Muscle of arm (tissue), 14 donors: ENCODE measurements around the gene PUSL1. TPM values are rescaled to one million over a fixed set of nuclear protein-coding genes. Genes with fewer than 3 reads are reported as not detected.

ENCODE experiments used
- DNase-seq: peaks from one replicate; pipeline ENCODE4 v3.0.0-alpha.2; 2013
- long read RNA-seq, 11 donors: transcript quantifications; one replicate each; lab custom pipeline, GENCODE V29; 2026
- polyA plus RNA-seq, 12 donors: library from polyadenylated mRNA; unstranded; fragments of 120-200 nt; gene quantifications; one replicate each; pipeline ENCODE4 v1.2.1, GENCODE V29; 2013; ENCODE audit not compliant: insufficient read length in 12 of 12

The PUSL1 gene, protein sequence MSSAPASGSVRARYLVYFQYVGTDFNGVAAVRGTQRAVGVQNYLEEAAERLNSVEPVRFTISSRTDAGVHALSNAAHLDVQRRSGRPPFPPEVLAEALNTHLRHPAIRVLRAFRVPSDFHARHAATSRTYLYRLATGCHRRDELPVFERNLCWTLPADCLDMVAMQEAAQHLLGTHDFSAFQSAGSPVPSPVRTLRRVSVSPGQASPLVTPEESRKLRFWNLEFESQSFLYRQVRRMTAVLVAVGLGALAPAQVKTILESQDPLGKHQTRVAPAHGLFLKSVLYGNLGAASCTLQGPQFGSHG
- 1 to 10 TPM in 10 of 12 donors, not detected in 2; 3.3 to 8.0 (median 5.2) TPM for polyA plus RNA-seq
- long read RNA-seq, donor 1, transcript PUSL1-201 (8 exons, 1,287 nt): major isoform, 7 of 56 reads
- long read RNA-seq, donor 1, partial matches to known transcripts: 49 of 56 reads
- long read RNA-seq, donor 1, other reads (novel, unspliced or antisense): 0 of 56 reads
- long read RNA-seq, donor 2, partial matches to known transcripts: 0 of 4 reads
- long read RNA-seq, donor 2, other reads (novel, unspliced or antisense): 0 of 4 reads
- long read RNA-seq, donor 3, partial matches to known transcripts: 0 of 3 reads
- long read RNA-seq, donor 3, other reads (novel, unspliced or antisense): 0 of 3 reads
- long read RNA-seq, donor 4, partial matches to known transcripts: 0 of 2 reads
- long read RNA-seq, donor 4, other reads (novel, unspliced or antisense): 0 of 2 reads
- long read RNA-seq, donor 5, partial matches to known transcripts: 0 of 2 reads
- long read RNA-seq, donor 5, other reads (novel, unspliced or antisense): 0 of 2 reads
- long read RNA-seq, donor 6: 0 reads
- long read RNA-seq, donor 7: 0 reads
- long read RNA-seq, donor 8, partial matches to known transcripts: 0 of 1 reads
- long read RNA-seq, donor 8, other reads (novel, unspliced or antisense): 0 of 1 reads
- long read RNA-seq, donor 9, partial matches to known transcripts: 0 of 3 reads
- long read RNA-seq, donor 9, other reads (novel, unspliced or antisense): 0 of 3 reads
- long read RNA-seq, donor 10, partial matches to known transcripts: 0 of 1 reads
- long read RNA-seq, donor 10, other reads (novel, unspliced or antisense): 0 of 1 reads
- long read RNA-seq, donor 11, transcript PUSL1-201 (8 exons, 1,287 nt): major isoform, 5 of 6 reads
- long read RNA-seq, donor 11, partial matches to known transcripts: 0 of 6 reads
- long read RNA-seq, donor 11, other reads (novel, unspliced or antisense): 0 of 6 reads

DNA sequence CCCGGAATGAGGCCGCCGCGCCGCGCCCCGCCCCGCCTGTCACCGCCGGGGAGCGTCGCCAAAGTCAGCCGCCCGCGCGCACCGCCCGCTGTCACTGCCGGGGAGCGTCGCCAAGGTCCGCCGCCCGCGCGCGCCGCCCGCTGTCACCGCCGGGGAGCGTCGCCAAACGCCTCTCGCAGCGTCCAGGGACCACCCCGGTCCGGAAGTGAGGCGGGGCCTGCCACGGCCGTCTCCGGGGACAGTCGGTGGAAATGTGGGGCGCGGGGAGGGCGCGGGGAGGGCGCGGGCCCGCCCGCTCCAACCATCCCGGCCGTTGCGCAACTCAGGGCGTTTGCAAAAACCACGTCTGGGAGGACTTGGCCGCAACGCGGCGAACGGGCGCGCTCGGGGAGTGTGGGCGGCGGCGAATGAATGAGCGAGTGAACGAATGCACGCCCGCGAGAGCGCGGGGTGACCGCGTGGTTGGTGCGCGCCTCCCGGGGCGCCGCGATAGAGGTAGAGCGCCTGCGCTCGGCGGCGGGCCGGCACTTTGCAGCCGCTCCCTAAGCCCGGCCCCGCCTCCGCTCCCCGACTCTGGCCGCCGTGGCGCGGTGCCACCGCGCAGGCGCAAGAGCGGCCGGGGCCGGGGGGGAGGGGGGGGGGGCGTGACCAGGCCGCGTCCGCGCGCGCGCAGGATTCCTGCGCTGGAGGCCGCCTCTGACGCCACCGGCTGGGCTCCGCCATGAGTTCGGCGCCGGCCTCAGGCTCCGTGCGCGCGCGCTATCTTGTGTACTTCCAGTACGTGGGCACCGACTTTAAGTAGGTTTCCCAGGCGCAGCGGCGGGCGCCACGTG is at the start of gene PUSL1, which contains the start of gene ACAP3:
PUSL1 (plus strand) TSS at position 675 of the 833 bp plus-strand sequence; CDS start at position 722, 47 bp downstream.
ACAP3 (minus strand) TSS at position 8 of the 833 bp plus-strand sequence. CDS start 115 bp downstream, outside the sequence.
- peak; percentile 91 for DNase-seq

DNA sequence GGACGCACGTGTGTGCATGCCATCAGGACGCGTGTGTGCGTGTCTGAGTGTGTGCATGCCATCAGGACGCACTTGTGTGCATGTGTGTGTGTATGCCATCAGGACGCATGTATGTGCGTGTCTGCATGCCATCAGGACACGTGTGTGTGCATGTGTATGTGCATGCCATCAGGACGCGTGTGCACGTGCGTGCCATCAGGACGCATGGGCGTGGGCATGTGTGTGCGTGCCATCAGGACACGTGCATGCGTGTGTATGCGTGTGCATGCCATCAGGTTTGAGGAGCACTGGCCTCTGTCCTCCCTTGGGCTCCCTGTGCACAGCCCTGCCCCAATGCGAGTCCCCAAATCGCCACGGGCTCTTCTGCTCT is 49.3 kb upstream of the PUSL1 start:
- no peak for DNase-seq

DNA sequence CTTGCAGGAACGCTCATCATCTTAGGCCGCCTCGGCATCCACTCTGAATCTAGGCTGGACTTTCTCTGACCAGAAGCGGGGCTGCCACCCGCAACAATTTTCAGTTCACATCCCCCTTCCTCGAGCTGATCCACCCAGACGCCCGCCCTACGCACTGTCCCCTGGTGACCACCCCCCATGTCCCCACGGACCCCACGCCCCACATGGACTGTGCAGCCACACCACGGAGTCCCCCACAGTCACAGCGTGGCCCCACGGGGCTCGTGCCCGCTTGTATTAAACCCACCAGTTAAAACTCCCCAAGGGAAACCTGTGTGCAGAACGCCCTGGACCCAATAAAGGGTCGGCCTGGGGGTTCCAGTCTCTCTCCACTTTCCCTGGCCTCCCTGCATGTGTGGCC is 48.9 kb upstream of the PUSL1 start:
- DNase-seq: no peak

DNA sequence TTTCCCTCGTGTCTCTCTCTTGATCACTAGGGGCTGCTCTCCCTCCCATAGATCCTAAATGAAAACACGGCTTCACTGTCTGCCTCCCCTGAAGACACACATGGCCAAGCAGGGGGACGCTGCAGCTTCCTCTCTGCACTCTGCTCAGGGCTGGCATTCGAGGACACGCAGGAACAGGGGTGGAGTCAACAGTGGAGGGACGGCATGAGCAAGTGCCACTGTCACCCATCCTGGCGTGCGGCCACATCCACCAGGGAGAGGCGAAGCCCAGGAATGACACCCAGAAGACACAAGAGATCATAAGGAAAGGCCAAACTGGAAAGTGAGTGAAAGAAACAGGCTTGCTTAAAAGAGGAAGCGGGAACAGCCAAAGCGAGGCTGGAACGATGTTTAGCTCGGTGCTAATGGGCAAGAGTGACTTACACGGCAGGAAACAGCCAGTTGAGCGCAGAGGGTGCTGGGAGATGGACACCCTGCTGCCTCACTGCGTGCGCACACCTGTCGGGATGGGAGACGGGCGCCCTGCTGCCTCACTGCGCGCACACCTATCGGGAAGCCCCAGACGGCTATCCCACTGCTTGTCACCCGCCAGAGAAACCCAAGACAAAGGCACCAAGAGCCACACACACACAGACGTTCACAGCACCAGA is 48.3 kb upstream of the PUSL1 start:
- no peak for DNase-seq

DNA sequence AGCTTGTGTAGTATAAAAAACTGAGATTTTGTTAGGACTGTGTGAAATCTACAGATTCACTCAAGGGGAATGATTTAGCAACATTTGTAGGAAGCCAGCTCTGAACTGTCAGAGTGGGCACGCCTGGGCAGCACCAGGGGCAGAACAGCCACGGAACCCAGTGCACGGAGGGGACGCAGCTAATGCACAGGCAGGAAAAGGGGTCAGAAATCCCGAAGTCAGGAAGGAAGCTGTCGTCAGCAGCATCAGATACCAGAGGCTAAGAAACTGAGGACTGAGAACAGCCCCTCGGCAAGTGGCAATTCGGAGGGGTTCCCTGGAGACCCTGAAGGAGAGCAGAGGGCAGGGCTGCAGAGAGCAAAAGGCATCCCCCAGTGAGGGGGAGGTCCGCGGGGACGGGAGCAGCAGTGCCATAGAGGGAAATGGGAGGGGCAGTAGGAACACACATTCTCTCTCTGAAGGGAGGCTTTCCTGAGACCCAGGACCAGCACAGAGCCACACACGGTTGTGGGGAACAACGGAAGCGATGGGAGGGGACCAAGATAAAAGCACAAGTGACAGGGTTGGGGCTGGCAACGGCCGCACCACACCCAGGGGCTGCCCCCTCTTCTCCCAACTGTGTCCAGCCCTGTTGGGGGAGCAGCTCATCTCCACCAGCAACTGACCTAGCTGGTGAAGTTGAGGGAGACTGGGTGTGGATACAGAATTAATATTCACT is 47.4 kb upstream of the PUSL1 start:
- DNase-seq: no peak

DNA sequence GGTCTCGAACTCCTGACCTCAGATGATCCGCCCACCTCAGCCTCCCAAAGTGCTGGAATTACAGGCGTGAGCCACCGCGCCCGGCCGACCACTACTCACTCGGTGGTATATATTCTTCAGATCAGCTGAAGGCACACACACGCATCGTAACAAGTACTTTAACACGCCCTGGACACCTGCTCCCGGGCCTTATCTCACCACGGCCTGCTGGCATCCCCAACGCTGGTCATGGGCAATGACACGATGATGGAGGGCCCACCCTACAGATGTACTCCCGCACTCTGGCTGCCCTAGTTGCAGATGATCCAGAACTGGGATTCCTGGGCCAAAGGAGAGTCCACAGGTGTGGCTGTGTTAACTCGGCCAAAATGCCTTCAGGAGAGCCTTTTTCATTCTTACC is 46.3 kb upstream of the PUSL1 start:
- no peak for DNase-seq

DNA sequence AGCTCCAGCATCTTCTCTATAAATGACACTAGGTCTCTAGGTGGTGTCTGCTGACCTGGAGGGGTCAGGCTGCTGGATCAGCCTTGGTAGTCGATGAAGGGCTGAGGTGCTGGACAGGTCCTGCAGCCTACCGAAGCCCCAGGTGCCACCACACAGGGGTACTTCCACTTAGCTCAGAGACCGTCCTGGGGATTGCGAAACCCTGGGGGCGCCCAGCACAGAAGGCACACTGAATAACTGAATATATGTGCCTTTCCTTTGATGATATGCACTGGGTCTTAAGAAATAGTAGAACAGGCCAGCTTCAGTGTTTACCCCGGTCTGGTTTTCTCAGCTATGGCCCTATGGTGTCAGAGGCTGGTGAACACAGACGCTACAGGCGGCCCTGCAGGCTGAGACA is 45.6 kb upstream of the PUSL1 start:
- DNase-seq: no peak

DNA sequence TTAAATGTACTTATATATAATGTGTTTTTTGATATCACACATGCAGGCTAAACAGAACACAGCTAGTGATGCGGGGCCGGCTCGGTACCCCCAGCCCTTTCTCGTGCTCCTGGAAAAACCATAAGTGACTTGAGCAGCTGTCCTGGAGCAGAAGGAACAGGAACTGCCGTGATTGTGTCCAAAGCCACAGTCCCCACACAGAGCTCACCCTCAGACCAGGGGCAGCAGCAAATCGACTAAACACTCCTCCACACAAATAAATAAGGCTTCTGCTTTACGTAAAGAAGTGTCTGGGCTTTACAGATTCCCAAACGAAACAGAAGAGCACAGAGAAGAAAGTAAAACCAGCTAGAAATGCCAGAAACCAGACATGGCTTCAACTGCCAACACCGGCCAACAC is 44.4 kb upstream of the PUSL1 start:
- DNase-seq: no peak

DNA sequence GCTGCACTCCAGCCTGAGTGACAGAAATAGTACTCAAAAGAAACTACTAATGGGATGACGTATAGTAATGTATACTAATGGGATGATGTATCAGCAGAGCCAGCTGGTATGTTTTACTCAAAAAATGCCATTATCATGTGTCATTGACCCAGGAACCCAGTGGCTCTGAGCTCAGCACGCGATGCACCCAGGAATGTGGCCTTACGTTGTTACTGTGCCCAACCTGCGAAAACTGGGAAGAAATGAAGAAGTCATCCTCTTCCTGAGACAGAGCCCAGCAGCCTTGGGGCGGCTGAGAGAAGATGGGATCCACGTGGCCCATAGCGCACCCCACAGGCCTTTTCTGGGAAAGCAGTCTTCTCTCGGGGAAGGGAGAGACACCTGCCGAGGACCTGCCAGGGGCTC is 43.5 kb upstream of the PUSL1 start:
- DNase-seq: no peak

DNA sequence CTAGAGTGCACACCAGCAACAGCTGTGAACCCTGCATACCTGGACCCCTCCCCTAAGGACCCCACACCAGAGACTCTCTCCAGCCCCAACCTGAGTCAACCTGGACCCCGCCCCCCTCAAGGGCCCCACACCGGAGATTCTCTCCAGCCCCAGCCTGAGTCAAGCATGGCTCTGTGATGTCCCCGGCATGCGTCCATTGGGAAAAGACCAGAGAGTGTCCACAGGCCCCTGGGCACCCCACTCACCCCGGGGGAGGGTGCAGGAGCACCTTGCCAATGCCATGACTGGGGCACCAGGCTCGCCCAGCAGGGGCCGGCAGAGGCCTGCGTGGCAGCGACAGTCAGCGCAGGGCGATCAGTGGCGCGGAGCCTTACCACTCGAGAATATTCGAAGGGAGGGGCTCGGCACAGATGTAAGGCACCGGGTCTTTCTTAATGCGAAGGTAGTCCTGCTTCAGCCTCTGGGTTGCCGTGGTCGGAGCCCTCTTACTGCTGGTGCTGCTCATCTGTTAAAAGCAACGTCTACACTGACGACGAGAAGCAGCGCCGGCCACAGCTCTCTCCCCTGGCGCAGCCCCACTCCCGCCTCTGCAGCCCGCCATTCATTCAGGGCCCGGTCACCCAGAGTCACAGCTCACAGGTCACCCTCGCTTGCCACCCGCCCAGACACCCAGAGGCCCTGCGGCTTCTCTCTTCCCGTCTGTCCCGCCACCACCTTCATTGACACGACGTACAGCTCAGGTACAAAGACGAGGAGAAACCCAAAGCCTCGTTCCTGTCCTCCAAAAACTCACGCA is 40.7 kb upstream of the PUSL1 start:
- DNase-seq: no peak

DNA sequence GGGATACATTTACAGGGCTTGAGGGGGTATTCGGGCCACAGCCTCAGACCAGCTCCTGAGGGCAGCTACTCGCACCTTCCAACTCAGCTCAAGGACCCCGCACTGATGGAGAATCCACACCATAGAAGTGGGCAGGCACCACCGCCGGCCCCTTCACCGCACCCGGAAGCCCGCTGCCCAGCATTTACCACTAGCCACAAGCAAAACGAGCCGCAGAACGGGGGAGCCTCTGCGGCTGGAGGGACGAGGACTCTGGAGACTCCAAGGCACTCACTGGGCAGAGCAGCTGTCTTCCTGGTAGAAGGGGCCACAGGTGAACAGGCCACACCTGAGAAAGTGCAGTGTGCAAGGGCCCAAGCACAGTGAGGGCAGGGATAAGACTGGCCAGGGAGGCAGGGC is 40.1 kb upstream of the PUSL1 start:
- DNase-seq: no peak

DNA sequence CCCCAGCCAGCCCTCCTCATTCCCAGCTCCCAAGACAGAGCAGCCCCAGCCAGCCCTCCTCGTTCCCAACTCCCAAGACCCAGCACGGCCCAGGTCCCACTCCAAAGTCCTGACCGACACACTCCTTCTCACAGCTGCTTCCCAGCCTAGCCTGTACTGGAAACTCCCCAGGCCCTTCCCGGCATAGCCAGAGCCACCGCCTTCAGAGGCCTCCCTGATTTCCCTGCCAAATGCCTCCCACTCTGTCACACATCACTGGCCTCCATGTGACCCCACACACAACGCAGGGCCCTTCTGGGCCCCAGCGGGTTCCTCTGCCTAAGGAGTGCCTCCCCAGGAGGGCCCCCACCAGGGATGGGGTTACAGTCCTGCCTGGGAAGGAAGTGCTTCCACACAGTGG is 37.6 kb upstream of the PUSL1 start:
- no peak for DNase-seq

DNA sequence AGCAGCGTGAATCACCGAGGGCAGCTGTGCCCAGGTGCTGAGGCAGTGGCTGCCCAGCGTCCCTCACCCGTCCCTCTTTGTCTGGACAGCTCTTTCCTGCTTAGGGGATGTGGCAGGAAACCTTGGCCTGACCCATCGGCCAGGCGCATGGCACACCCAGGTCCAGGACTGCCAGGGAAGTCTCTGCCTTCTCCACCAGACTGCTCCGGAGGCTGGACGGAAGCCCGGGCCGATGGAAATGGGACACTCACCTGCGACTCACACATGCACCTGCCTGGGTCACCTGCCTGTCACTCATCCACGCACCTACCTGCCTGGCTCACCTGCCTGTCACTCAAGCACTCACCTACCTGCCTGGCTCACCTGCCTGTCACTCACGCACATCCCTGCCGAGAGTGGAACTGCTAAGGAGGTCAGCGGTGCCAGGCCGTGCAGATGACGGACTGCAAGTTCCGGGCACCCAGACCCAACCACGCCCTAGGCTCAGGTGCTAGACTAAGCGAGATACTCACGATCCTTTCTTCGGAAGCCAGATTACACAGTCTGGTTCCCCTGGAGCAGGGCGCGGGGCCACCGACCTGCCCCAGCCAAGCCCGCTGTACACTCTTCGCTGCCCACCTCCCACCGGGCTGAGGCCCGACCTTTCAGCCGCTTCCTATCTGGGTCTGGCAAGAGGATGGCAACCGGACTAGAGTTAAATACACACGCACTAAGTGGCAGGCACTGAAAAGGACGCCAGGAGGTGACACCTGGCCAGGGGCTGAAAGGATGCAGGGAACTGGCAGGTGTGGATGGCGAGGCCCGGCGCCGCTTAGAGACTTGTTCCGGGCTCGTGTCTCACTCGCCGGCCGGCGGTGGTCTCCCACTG is 35.8 kb upstream of the PUSL1 start:
- DNase-seq: no peak

DNA sequence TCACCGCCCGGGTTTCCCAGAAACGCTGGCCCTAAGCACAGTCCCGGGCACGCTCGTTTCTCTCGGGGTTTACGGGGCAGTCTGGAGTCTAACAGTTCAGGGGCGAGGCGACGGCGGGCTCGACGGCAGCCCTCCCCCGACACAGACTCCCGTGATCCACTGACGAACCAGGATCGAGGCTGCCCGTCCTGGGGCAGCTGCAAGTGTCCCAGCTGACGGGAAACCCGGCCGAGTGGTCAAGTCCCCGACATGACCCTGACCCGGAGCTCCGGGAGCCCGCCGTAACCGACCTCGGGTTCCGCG is 35.2 kb upstream of the PUSL1 start:
- no peak for DNase-seq

DNA sequence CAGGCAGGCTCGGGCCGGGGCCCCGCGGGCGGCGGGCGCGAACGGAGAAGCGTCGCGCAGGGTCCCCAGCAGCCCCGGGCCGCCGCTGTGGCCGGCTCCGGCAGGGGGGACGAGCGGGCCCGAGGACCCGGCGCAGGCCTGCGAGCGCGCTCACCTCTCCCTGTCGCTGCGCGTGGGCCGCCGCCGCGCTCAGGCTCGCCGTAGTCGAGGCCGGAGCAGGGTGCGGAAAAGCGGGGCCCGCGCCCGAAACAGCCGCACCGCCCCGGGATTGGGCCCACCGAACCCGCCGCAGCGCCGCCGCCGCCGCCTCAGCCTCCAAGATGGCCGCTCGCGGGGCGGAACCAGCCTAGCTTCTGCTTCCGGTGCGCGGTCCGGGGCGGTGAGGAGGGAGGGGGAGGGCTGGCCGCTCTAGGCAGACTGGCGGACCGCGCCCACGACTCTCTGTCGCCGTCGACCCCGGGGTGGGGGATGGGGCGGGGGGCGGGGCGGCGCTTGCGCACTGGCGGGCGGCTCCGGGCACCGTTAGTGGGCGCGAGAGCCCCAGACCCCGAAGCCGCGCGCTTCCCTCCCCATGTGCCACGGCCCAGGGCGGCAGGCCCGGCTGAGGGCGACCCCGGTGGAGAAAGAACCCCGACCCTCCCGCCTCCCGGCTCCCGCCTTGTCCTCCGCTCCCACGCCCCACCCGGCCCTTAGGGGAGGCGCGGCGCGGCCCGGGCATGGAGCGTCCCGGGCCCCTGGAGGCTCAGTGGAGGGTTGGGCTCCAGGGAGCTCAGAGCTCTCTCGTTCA is 34.7 kb upstream of the PUSL1 start, which contains the start of gene UBE2J2:
UBE2J2 (minus strand) TSS at position 343 of the 787 bp plus-strand sequence. CDS start 5,862 bp downstream, outside the sequence.
- peak; percentile 90 for DNase-seq

DNA sequence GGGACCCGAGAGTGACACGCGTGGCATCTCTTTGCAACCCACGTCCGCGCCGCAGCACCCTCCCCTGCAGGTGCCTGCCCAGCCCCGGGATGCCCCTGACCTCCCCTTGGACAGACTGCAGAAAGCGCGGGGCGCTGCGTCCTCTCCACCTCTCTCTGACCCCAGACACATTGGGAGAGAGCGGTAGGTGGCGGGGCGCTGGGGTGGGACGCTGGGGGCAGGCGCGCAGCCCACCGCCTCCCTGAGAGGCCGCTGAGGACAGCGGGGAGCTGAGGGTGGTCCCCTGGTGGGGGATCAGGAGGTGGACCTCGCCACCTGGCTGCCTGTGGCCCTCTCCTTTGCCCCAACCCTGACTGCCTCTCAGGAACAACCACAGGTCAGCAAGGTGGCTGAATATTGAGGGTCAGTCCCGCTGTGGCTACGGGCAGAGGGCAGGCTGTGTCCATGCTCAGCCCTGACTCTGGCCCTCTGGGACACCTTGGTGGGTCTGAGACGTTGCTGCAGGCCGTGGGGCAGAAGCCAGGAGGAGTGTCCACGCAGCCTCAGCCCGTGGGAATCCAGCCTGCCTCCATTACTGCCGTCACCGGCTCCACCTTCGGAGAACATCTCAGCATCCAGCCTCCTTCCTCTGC is 34.0 kb upstream of the PUSL1 start:
- DNase-seq: no peak
